Neural crest cell (in vitro differentiated cells): ENCODE measurements around the gene RSPH10B. TPM values are rescaled to one million over a fixed set of nuclear protein-coding genes. Genes with fewer than 3 reads are reported as not detected.
A peak's percentile ranks its signal among the peaks of the same experiment; 100 is the strongest.
"Not testable (repeated sequence)": the region's sequence is repeated elsewhere in the genome, so short reads cannot be mapped to it uniquely, and the experiment has no call there.

ENCODE experiments used
- DNase-seq: peaks from one replicate; pipeline ENCODE4 v3.0.0; 2021; ENCODE audit warnings: low read depth, mixed read lengths, low spot score
- H3K27ac Mint-ChIP-seq: one replicate; pipeline ENCODE4 v1.8.0; 2021; ENCODE audit warnings: mild to moderate bottlenecking, mixed read lengths; ENCODE audit not compliant: unreplicated experiment
- H3K27me3 Mint-ChIP-seq: 2 replicates; pipeline ENCODE4 v1.8.0; 2021; ENCODE audit warnings: low read depth, mild to moderate bottlenecking, mixed read lengths
- H3K36me3 Mint-ChIP-seq: 2 replicates; pipeline ENCODE4 v1.8.0; 2021; ENCODE audit warnings: low read depth, mild to moderate bottlenecking, mixed read lengths
- H3K4me1 Mint-ChIP-seq: 2 replicates; pipeline ENCODE4 v1.8.0; 2021; ENCODE audit warnings: mixed read lengths
- H3K4me3 Mint-ChIP-seq: one replicate; pipeline ENCODE4 v1.8.0; 2021; ENCODE audit warnings: mild to moderate bottlenecking, mixed read lengths
- H3K9me3 Mint-ChIP-seq: 2 replicates; pipeline ENCODE4 v1.8.0; 2021; ENCODE audit warnings: mixed read lengths
- CTCF ChIP-seq: fragments of 200-600 bp; sonication (generic); conservative IDR thresholded peaks from 2 replicates; pipeline ENCODE4 v1.5.0; 2021; ENCODE audit warnings: antibody characterized with exemption, mild to moderate bottlenecking
- total RNA-seq: library from RNA; stranded (reverse); gene quantifications from 2 replicates; pipeline ENCODE4 v1.2.1, GENCODE V29; 2021

RSPH10B gene
- total RNA-seq, 1 donor from 2014 or later, result 0.07 TPM

GRCh38 chr7:6008668-6009611 lies 38.5 kb upstream of the RSPH10B start, which contains the start of the genes AIMP2 and PMS2:
TSS of gene AIMP2 (plus strand) at chr7:6009272. CDS start at chr7:6009364, 92 bp downstream.
TSS of gene PMS2 (minus strand) at chr7:6009049. CDS start at chr7:6009019, 30 bp downstream.
- peak within 1 kb of the TSS; percentile 92 for H3K4me3 Mint-ChIP-seq

GRCh38 chr7:6007835-6008590 lies 37.5 kb upstream of the RSPH10B start:
- not testable (repeated sequence) for H3K27ac Mint-ChIP-seq, H3K36me3 Mint-ChIP-seq, H3K9me3 Mint-ChIP-seq, DNase-seq, H3K27me3 Mint-ChIP-seq
- H3K4me1 Mint-ChIP-seq, result peaks cover 21% of the 10 kb centered on the region
- H3K4me3 Mint-ChIP-seq, result peak overlapping the region; percentile 92

More at GRCh38 chr7:6008668-6009611, 38.5 kb upstream of the RSPH10B start, which contains the start of the genes AIMP2 and PMS2:
- no peaks in the 10 kb centered on the region for H3K9me3 Mint-ChIP-seq
- peak within 1 kb of the TSS; percentile 93 for H3K27ac Mint-ChIP-seq
- DNase-seq, result peak; percentile 97
- no peaks in the 10 kb centered on the region for H3K27me3 Mint-ChIP-seq
- peak; percentile 20 for TF ChIP-seq CTCF
- H3K36me3 Mint-ChIP-seq, result no peaks in the 10 kb centered on the region
- H3K4me1 Mint-ChIP-seq, result peaks cover 21% of the 10 kb centered on the region

GRCh38 chr7:6007386-6007785 lies 36.9 kb upstream of the RSPH10B start:
- H3K27me3 Mint-ChIP-seq, result no peaks in the 10 kb centered on the region
- no peaks in the 10 kb centered on the region for H3K9me3 Mint-ChIP-seq
- H3K4me3 Mint-ChIP-seq, result peak overlapping the region; percentile 65
- H3K36me3 Mint-ChIP-seq, result no peaks in the 10 kb centered on the region
- no peak overlapping the region for H3K27ac Mint-ChIP-seq
- peaks cover 21% of the 10 kb centered on the region for H3K4me1 Mint-ChIP-seq
- no peak for TF ChIP-seq CTCF
- no peak for DNase-seq

GRCh38 chr7:5997210-5997808 lies 26.8 kb upstream of the RSPH10B start:
- peaks cover 11% of the 10 kb centered on the region for H3K36me3 Mint-ChIP-seq
- H3K27ac Mint-ChIP-seq, result no peak overlapping the region
- no peaks in the 10 kb centered on the region for H3K9me3 Mint-ChIP-seq
- peak; percentile 77 for TF ChIP-seq CTCF
- no peaks in the 10 kb centered on the region for H3K4me1 Mint-ChIP-seq
- no peaks in the 10 kb centered on the region for H3K27me3 Mint-ChIP-seq
- no peak for DNase-seq
- no peak overlapping the region for H3K4me3 Mint-ChIP-seq

- peaks cover 17% of the 10 kb centered on the region for H3K36me3 Mint-ChIP-seq
- H3K4me3 Mint-ChIP-seq, H3K4me1 Mint-ChIP-seq, H3K9me3 Mint-ChIP-seq, DNase-seq, H3K27ac Mint-ChIP-seq, H3K27me3 Mint-ChIP-seq: not testable (repeated sequence)
These were observed 16.6 kb upstream of the RSPH10B start for GRCh38 chr7:5987061-5987460.

- not testable (repeated sequence) for H3K27me3 Mint-ChIP-seq, H3K4me1 Mint-ChIP-seq, H3K27ac Mint-ChIP-seq, H3K9me3 Mint-ChIP-seq, DNase-seq, H3K4me3 Mint-ChIP-seq
- H3K36me3 Mint-ChIP-seq, result peaks cover 11% of the 10 kb centered on the region
These were observed 9.3 kb upstream of the RSPH10B start for GRCh38 chr7:5979680-5980314.

GRCh38 chr7:5973580-5973979 lies 3.1 kb upstream of the RSPH10B start:
- H3K27ac Mint-ChIP-seq, H3K9me3 Mint-ChIP-seq, DNase-seq, H3K36me3 Mint-ChIP-seq, H3K4me3 Mint-ChIP-seq, H3K27me3 Mint-ChIP-seq, H3K4me1 Mint-ChIP-seq: not testable (repeated sequence)

GRCh38 chr7:5963810-5964209 lies 6.7 kb downstream of the RSPH10B start:
- H3K27ac Mint-ChIP-seq, H3K4me3 Mint-ChIP-seq, H3K9me3 Mint-ChIP-seq, H3K36me3 Mint-ChIP-seq, H3K27me3 Mint-ChIP-seq, DNase-seq, H3K4me1 Mint-ChIP-seq: not testable (repeated sequence)

- H3K4me3 Mint-ChIP-seq, H3K27me3 Mint-ChIP-seq, H3K9me3 Mint-ChIP-seq, DNase-seq, H3K36me3 Mint-ChIP-seq, H3K4me1 Mint-ChIP-seq, H3K27ac Mint-ChIP-seq: not testable (repeated sequence)
These were observed 7.3 kb downstream of the RSPH10B start for GRCh38 chr7:5963205-5963604.
